ENCODE data around the gene CEBPG. TPM values are rescaled to one million over a fixed set of nuclear protein-coding genes. Genes with fewer than 3 reads are reported as not detected.

CEBPG gene
- total and polyA plus RNA-seq, 2 donors (not counting 1 experiment from before 2014, with no cell fraction given) = 12.5 to 24.2 TPM

GRCh38 chr19:33347300-33347699 is 26.2 kb upstream of the CEBPG start:
- H3K4me1 Mint-ChIP-seq = no peaks in the 10 kb centered on the region
- Histone ChIP-seq H3K27ac (ENCODE audit: low read length in 2 of 2) (no peak overlapping the region), H3K4me2 (replicated peaks; ENCODE audit: low read depth, low read length, poor library complexity, severe bottlenecking) (no peak overlapping the region), H3K4me3 (ENCODE audit: control extremely low read depth in 1 of 5, extremely low read depth in 1 of 5, insufficient read depth in 1 of 5, low read depth in 2 of 5, low read length in 4 of 5) (no peak overlapping the region), H3K36me3 (replicated peaks in 1 of 2; ENCODE audit: control extremely low read depth in 1 of 2, control insufficient read depth in 1 of 2, extremely low read depth in 1 of 2, insufficient read depth in 2 of 2, low read length in 1 of 2) (no peaks in the 10 kb centered on the region), H3K9ac (ENCODE audit: low read length) (no peak overlapping the region), H4K20me1 (ENCODE audit: control insufficient read depth, insufficient read depth, low read length, poor library complexity, severe bottlenecking) (no peaks in the 10 kb centered on the region), H3K4me1 (ENCODE audit: control insufficient read depth in 2 of 2, insufficient read depth in 2 of 2, low read length in 2 of 2) (no peaks in the 10 kb centered on the region), H3K9me3 (ENCODE audit: control extremely low read depth in 1 of 3, control insufficient read depth in 2 of 3, insufficient read depth in 1 of 3, low read length in 2 of 3) (peaks cover 0 to 4% (median 0%) of the 10 kb centered on the region in 3 donors), H2AFZ (ENCODE audit: insufficient read depth, low read depth, low read length, poor library complexity, severe bottlenecking) (no peak overlapping the region), H3K27me3 (replicated peaks in 1 of 4; ENCODE audit: control extremely low read depth in 1 of 4, control insufficient read depth in 3 of 4, insufficient read depth in 4 of 4, low read length in 3 of 4) (peaks cover 0 to 18% (median 11%) of the 10 kb centered on the region in 4 experiments), H3K79me2 (ENCODE audit: control insufficient read depth, insufficient read depth, low read length) (no peaks in the 10 kb centered on the region)
- no peaks in the 10 kb centered on the region for H3K9me3 Mint-ChIP-seq (ENCODE audit: insufficient read depth)
- no peak overlapping the region for H3K4me3 Mint-ChIP-seq
- no peak for ATAC-seq (ENCODE audit: low read depth)
- POLR2A ChIA-PET = no interaction called here
- TF ChIP-seq CTCF (IDR thresholded peaks at IDR 0.05) (no peak), EZH2 (IDR thresholded peaks at IDR 0.05; ENCODE audit: borderline replicate concordance, insufficient read depth, low read depth, low read length, poor library complexity, severe bottlenecking) (no peak)
- peaks cover 43% of the 10 kb centered on the region for H3K27me3 Mint-ChIP-seq
- intact Hi-C loops (cut with micrococcal nuclease) = no loop called here
- 91% methylated on average over 10 of the region's 10 CpGs for WGBS (ENCODE audit: insufficient coverage)
- DNase-seq = no peak
- no peak overlapping the region for H3K27ac Mint-ChIP-seq
- CTCF ChIA-PET = interaction anchor here (0.5 kb wide), 1 partner anchor 19 kb away, joined by 3 read pairs; no protein-coding TSS in a partner anchor

GRCh38 chr19:33348301-33349010 is 25.1 kb upstream of the CEBPG start:
- ChIA-PET CTCF (no interaction called here), POLR2A (no interaction called here)

More at GRCh38 chr19:33348301-33349010, 25.1 kb upstream of the CEBPG start:
- no peaks in the 10 kb centered on the region for H3K9me3 Mint-ChIP-seq (ENCODE audit: insufficient read depth)
- DNase-seq (no peak), ATAC-seq (ENCODE audit: low read depth) (no peak)
- H3K27ac Mint-ChIP-seq = no peak overlapping the region
- Histone ChIP-seq H3K79me2 (ENCODE audit: control insufficient read depth, insufficient read depth, low read length) (no peaks in the 10 kb centered on the region), H3K27ac (ENCODE audit: low read length in 2 of 2) (no peak overlapping the region), H3K9ac (ENCODE audit: low read length) (no peak overlapping the region), H3K36me3 (replicated peaks in 1 of 2; ENCODE audit: control extremely low read depth in 1 of 2, control insufficient read depth in 1 of 2, extremely low read depth in 1 of 2, insufficient read depth in 2 of 2, low read length in 1 of 2) (no peaks in the 10 kb centered on the region), H3K4me3 (ENCODE audit: control extremely low read depth in 1 of 5, extremely low read depth in 1 of 5, insufficient read depth in 1 of 5, low read depth in 2 of 5, low read length in 4 of 5) (no peak overlapping the region), H4K20me1 (ENCODE audit: control insufficient read depth, insufficient read depth, low read length, poor library complexity, severe bottlenecking) (no peaks in the 10 kb centered on the region), H2AFZ (ENCODE audit: insufficient read depth, low read depth, low read length, poor library complexity, severe bottlenecking) (no peak overlapping the region), H3K27me3 (replicated peaks in 1 of 4; ENCODE audit: control extremely low read depth in 1 of 4, control insufficient read depth in 3 of 4, insufficient read depth in 4 of 4, low read length in 3 of 4) (peaks cover 0 to 16% (median 4%) of the 10 kb centered on the region in 4 experiments), H3K9me3 (ENCODE audit: control extremely low read depth in 1 of 3, control insufficient read depth in 2 of 3, insufficient read depth in 1 of 3, low read length in 2 of 3) (peaks cover 0 to 4% (median 0%) of the 10 kb centered on the region in 3 donors), H3K4me1 (ENCODE audit: control insufficient read depth in 2 of 2, insufficient read depth in 2 of 2, low read length in 2 of 2) (no peaks in the 10 kb centered on the region), H3K4me2 (replicated peaks; ENCODE audit: low read depth, low read length, poor library complexity, severe bottlenecking) (no peak overlapping the region)
- H3K4me3 Mint-ChIP-seq = no peak overlapping the region
- peaks cover 32% of the 10 kb centered on the region for H3K27me3 Mint-ChIP-seq
- intact Hi-C loops (cut with micrococcal nuclease) = no loop called here
- no peaks in the 10 kb centered on the region for H3K4me1 Mint-ChIP-seq
- no peak for TF ChIP-seq CTCF (IDR thresholded peaks at IDR 0.05)
- TF ChIP-seq EZH2 (IDR thresholded peaks at IDR 0.05; ENCODE audit: borderline replicate concordance, insufficient read depth, low read depth, low read length, poor library complexity, severe bottlenecking) = no peak
- 62% methylated on average over 5 of the region's 12 CpGs for WGBS (ENCODE audit: insufficient coverage)

Data from B cell (primary cell).